Measurements from ENCODE around the gene CHAT. TPM values are rescaled to one million over a fixed set of nuclear protein-coding genes. Genes with fewer than 3 reads are reported as not detected.

The CHAT gene
- total RNA-seq, 2 experiments from 2014 or later = not detected

- Mint-ChIP-seq H3K27ac (no peak overlapping the region), H3K4me1 (ENCODE audit: low read depth) (peaks cover 4% of the 10 kb centered on the region), H3K4me3 (no peak overlapping the region), H3K9me3 (no peaks in the 10 kb centered on the region), H3K27me3 (peaks cover 61% of the 10 kb centered on the region), H3K36me3 (ENCODE audit: low read depth) (peaks cover 2% of the 10 kb centered on the region)
- ATAC-seq = no peak
- no peak for TF ChIP-seq CTCF (IDR thresholded peaks at IDR 0.05)
- POLR2A ChIA-PET = no interaction called here
- no peak for DNase-seq
- CTCF ChIA-PET = no interaction called here
- intact Hi-C loops (cut with micrococcal nuclease) = no loop called here
Observed at GRCh38 chr10:49614242-49615198, 683 bp downstream of the CHAT start.

GRCh38 chr10:49615213-49615612 lies 1.4 kb downstream of the CHAT start:
- no peak for TF ChIP-seq CTCF (IDR thresholded peaks at IDR 0.05)
- DNase-seq = no peak
- Mint-ChIP-seq H3K27ac (no peak overlapping the region), H3K4me3 (no peak overlapping the region), H3K9me3 (no peaks in the 10 kb centered on the region), H3K4me1 (ENCODE audit: low read depth) (peaks cover 4% of the 10 kb centered on the region), H3K27me3 (peaks cover 67% of the 10 kb centered on the region), H3K36me3 (ENCODE audit: low read depth) (peaks cover 2% of the 10 kb centered on the region)
- ChIA-PET CTCF (no interaction called here), POLR2A (no interaction called here)
- ATAC-seq = no peak
- intact Hi-C loops (cut with micrococcal nuclease) = no loop called here

- H3K27me3 Mint-ChIP-seq = peaks cover 67% of the 10 kb centered on the region
- intact Hi-C loops (cut with micrococcal nuclease) = no loop called here
- peaks cover 4% of the 10 kb centered on the region for H3K4me1 Mint-ChIP-seq (ENCODE audit: low read depth)
- H3K36me3 Mint-ChIP-seq (ENCODE audit: low read depth) = peaks cover 2% of the 10 kb centered on the region
- ChIA-PET CTCF (no interaction called here), POLR2A (no interaction called here)
- no peak overlapping the region for H3K4me3 Mint-ChIP-seq
- DNase-seq (no peak), ATAC-seq (no peak)
- TF ChIP-seq CTCF (IDR thresholded peaks at IDR 0.05) = no peak
- no peaks in the 10 kb centered on the region for H3K9me3 Mint-ChIP-seq
- no peak overlapping the region for H3K27ac Mint-ChIP-seq
Observed at GRCh38 chr10:49615721-49616120, 1.9 kb downstream of the CHAT start.

- ATAC-seq (no peak), DNase-seq (no peak)
Observed at GRCh38 chr10:49616421-49617101, 2.7 kb downstream of the CHAT start.

More at GRCh38 chr10:49616421-49617101, 2.7 kb downstream of the CHAT start:
- Mint-ChIP-seq H3K4me3 (no peak overlapping the region), H3K4me1 (ENCODE audit: low read depth) (peaks cover 4% of the 10 kb centered on the region), H3K27me3 (peaks cover 60% of the 10 kb centered on the region), H3K9me3 (no peaks in the 10 kb centered on the region), H3K36me3 (ENCODE audit: low read depth) (peaks cover 2% of the 10 kb centered on the region), H3K27ac (no peak overlapping the region)
- ChIA-PET POLR2A (no interaction called here), CTCF (no interaction called here)
- no peak for TF ChIP-seq CTCF (IDR thresholded peaks at IDR 0.05)
- intact Hi-C loops (cut with micrococcal nuclease) = no loop called here

Measured in activated CD8-positive, alpha-beta T cell treated with anti-CD3 and anti-CD28 coated beads for 36 hours (primary cell).